Neural cell (in vitro differentiated cells): Measurements from ENCODE around the gene GRID2IP. TPM values are rescaled to one million over a fixed set of nuclear protein-coding genes. Genes with fewer than 3 reads are reported as not detected.

Source experiments
- H2AFZ ChIP-seq: fragments of 200-600, 300-800 bp; sonication (generic), shearing (Covaris generic); 2 replicates; pipeline ENCODE4 v1.6.0; 2014; ENCODE audit warnings: low read depth, mild to moderate bottlenecking, antibody characterized with exemption, low read length, moderate library complexity
- H3F3A ChIP-seq: fragments of 200-600 bp; shearing (Covaris generic); 2 replicates; pipeline ENCODE4 v1.6.1; 2016; ENCODE audit warnings: mild to moderate bottlenecking, moderate library complexity, mixed read lengths, antibody characterized with exemption, low read length; ENCODE audit not compliant: insufficient read depth, poor library complexity, severe bottlenecking
- H3K27ac ChIP-seq: fragments of 200-600, 300-800 bp; sonication (generic), shearing (Covaris generic); 2 replicates; pipeline ENCODE4 v1.5.1; 2014; ENCODE audit warnings: mild to moderate bottlenecking, low read length, moderate library complexity
- H3K27me3 ChIP-seq: fragments of 300-800, 200-600 bp; sonication (generic), shearing (Covaris generic); 2 replicates; pipeline ENCODE4 v1.6.0; 2014; ENCODE audit warnings: mild to moderate bottlenecking, low read depth, low read length, moderate library complexity; ENCODE audit not compliant: insufficient read depth
- H3K36me3 ChIP-seq: fragments of 300-800, 200-600 bp; sonication (generic), shearing (Covaris generic); 2 replicates; pipeline ENCODE4 v1.5.1; 2014; ENCODE audit warnings: mild to moderate bottlenecking, antibody characterized with exemption, low read length, moderate library complexity; ENCODE audit not compliant: insufficient read depth
- H3K4me2 ChIP-seq: fragments of 300-800, 200-600 bp; sonication (generic), shearing (Covaris generic); 2 replicates; pipeline ENCODE4 v1.6.0; 2014; ENCODE audit warnings: mild to moderate bottlenecking, low read length
- H3K4me3 ChIP-seq: fragments of 300-800, 200-600 bp; sonication (generic), shearing (Covaris generic); 2 replicates; pipeline ENCODE4 v1.5.1; 2014; ENCODE audit warnings: mild to moderate bottlenecking, low read length, moderate library complexity
- H3K79me2 ChIP-seq: fragments of 200-600 bp; shearing (Covaris generic); replicated peaks from 2 replicates; pipeline ENCODE4 v1.6.0; 2014; ENCODE audit warnings: mild to moderate bottlenecking, low read length, moderate library complexity; ENCODE audit not compliant: insufficient read depth
- H3K9ac ChIP-seq: fragments of 300-800, 200-600 bp; sonication (generic), shearing (Covaris generic); 2 replicates; pipeline ENCODE4 v1.6.1; 2016; ENCODE audit warnings: mild to moderate bottlenecking, low read length, mixed read lengths
- H3K9me2 ChIP-seq: fragments of 200-600 bp; shearing (Covaris generic); 2 replicates; pipeline ENCODE4 v1.6.1; 2016; ENCODE audit warnings: mild to moderate bottlenecking, low read length, mixed read lengths; ENCODE audit not compliant: insufficient read depth
- H3K9me3 ChIP-seq: fragments of 200-600, 300-800 bp; sonication (generic), shearing (Covaris generic); 2 replicates; pipeline ENCODE4 v1.6.1; 2016; ENCODE audit warnings: mild to moderate bottlenecking, mixed run types, low read length, moderate library complexity, mixed read lengths
- H4K20me1 ChIP-seq: fragments of 200-600 bp; shearing (Covaris generic); 2 replicates; pipeline ENCODE4 v1.6.1; 2016; ENCODE audit warnings: mild to moderate bottlenecking, mixed run types; ENCODE audit not compliant: insufficient read depth
- CTCF ChIP-seq: fragments of 450-650 bp; IDR thresholded peaks from 2 replicates; pipeline ENCODE4 v1.5.1; 2014; ENCODE audit warnings: antibody characterized with exemption, mild to moderate bottlenecking, moderate library complexity; ENCODE audit not compliant: poor library complexity, severe bottlenecking
- EP300 ChIP-seq: fragments of 450-650 bp; conservative IDR thresholded peaks from 2 replicates; pipeline ENCODE4 v1.6.1; 2014; ENCODE audit warnings: antibody characterized with exemption, mild to moderate bottlenecking, moderate library complexity; ENCODE audit not compliant: poor library complexity, severe bottlenecking
- EZH2 ChIP-seq: fragments of 200-600, 300-800 bp; shearing (Covaris generic), sonication (generic); IDR thresholded peaks from 2 replicates; pipeline ENCODE4 v1.6.1; 2014; ENCODE audit warnings: antibody characterized with exemption, low read length, borderline replicate concordance, mild to moderate bottlenecking; ENCODE audit not compliant: insufficient read depth, poor library complexity, severe bottlenecking
- MXI1 ChIP-seq: fragments of 450-650 bp; conservative IDR thresholded peaks from 2 replicates; pipeline ENCODE4 v1.6.1; 2014; ENCODE audit warnings: antibody characterized with exemption, mild to moderate bottlenecking; ENCODE audit not compliant: poor library complexity, severe bottlenecking
- POLR2AphosphoS5 ChIP-seq: IDR thresholded peaks from 2 replicates; pipeline ENCODE4 v1.6.1; 2012
- RAD21 ChIP-seq: fragments of 450-650 bp; conservative IDR thresholded peaks from 2 replicates; pipeline ENCODE4 v1.6.1; 2014; ENCODE audit warnings: antibody characterized with exemption, mild to moderate bottlenecking, moderate library complexity
- REST ChIP-seq: IDR thresholded peaks from 2 replicates; pipeline ENCODE4 v1.6.1; 2012; ENCODE audit warnings: borderline replicate concordance
- SMC3 ChIP-seq: fragments of 450-650 bp; conservative IDR thresholded peaks from 2 replicates; pipeline ENCODE4 v1.6.1; 2014; ENCODE audit warnings: antibody characterized with exemption, mild to moderate bottlenecking, moderate library complexity; ENCODE audit not compliant: poor library complexity
- TAF1 ChIP-seq: IDR thresholded peaks from 2 replicates; pipeline ENCODE4 v1.6.1; 2012; ENCODE audit warnings: low read depth
- polyA plus RNA-seq: library from polyadenylated mRNA; depleted of rRNA; stranded (reverse); fragments of >200 nt; gene quantifications from 2 replicates; pipeline ENCODE4 v1.2.3, GENCODE V29; 2014

GRID2IP gene
- polyA plus RNA-seq, 1 donor from 2014 or later: 0.32 TPM

GRCh38 chr7:6542368-6542767, 8.9 kb downstream of the GRID2IP start:
- Histone ChIP-seq H3K79me2 (no peaks in the 10 kb centered on the region), H3K27me3 (no peaks in the 10 kb centered on the region), H3K9me2 (no peaks in the 10 kb centered on the region), H3K9ac (no peak overlapping the region), H3K9me3 (no peaks in the 10 kb centered on the region), H3K4me2 (no peak overlapping the region), H4K20me1 (no peaks in the 10 kb centered on the region), H3F3A (no peaks in the 10 kb centered on the region), H3K4me3 (no peak overlapping the region), H3K36me3 (no peaks in the 10 kb centered on the region), H2AFZ (no peak overlapping the region), H3K27ac (no peak overlapping the region)
- TF ChIP-seq MXI1 (no peak), RAD21 (no peak), CTCF (no peak), EP300 (no peak), REST (no peak), POLR2AphosphoS5 (no peak), SMC3 (no peak), EZH2 (no peak), TAF1 (no peak)

- TF ChIP-seq MXI1 (no peak), RAD21 (no peak), POLR2AphosphoS5 (no peak), REST (no peak), CTCF (no peak), EP300 (no peak), SMC3 (no peak)
- no peaks in the 10 kb centered on the region for H3K36me3 ChIP-seq
- no peaks in the 10 kb centered on the region for H3F3A ChIP-seq
- H4K20me1 ChIP-seq: no peaks in the 10 kb centered on the region
- no peaks in the 10 kb centered on the region for H3K79me2 ChIP-seq
- no peaks in the 10 kb centered on the region for H3K9me2 ChIP-seq
- H2AFZ ChIP-seq: no peak overlapping the region
- H3K9ac ChIP-seq: no peak overlapping the region
- no peaks in the 10 kb centered on the region for H3K9me3 ChIP-seq
- no peak overlapping the region for H3K4me2 ChIP-seq
- H3K4me3 ChIP-seq: peak overlapping the region; percentile 56
- H3K27ac ChIP-seq: no peak overlapping the region
- peaks cover 41% of the 10 kb centered on the region for H3K27me3 ChIP-seq
Measured at GRCh38 chr7:6536262-6537260, 14.7 kb downstream of the GRID2IP start.
